ENCODE measurements around the gene PIGU. TPM values are rescaled to one million over a fixed set of nuclear protein-coding genes. Genes with fewer than 3 reads are reported as not detected.

Gene PIGU
- total RNA-seq, 1 experiment from 2014 or later = 25.1 TPM

GRCh38 chr20:34634392-34634791, 42.5 kb downstream of the PIGU start:
- H3K9me3 ChIP-seq (ENCODE audit: control insufficient read depth in 1 of 2, insufficient read depth in 1 of 2, low read depth in 1 of 2, low read length in 2 of 2) = no peaks in the 10 kb centered on the region
- ATAC-seq = no peak
- no peak overlapping the region for H3K9ac ChIP-seq (ENCODE audit: low read length)
- peaks cover 0 to 5% of the 10 kb centered on the region in 2 experiments; a peak in 2 of 4 replicates for H3K36me3 ChIP-seq (ENCODE audit: control insufficient read depth in 1 of 2, insufficient read depth in 2 of 2, low read length in 2 of 2)
- TF ChIP-seq MAX (IDR thresholded peaks at IDR 0.05) (no peak), RAD21 (IDR thresholded peaks at IDR 0.05; ENCODE audit: low read depth) (no peak), EZH2phosphoT487 (IDR thresholded peaks at IDR 0.05; ENCODE audit: borderline replicate concordance) (no peak), ZBTB33 (IDR thresholded peaks at IDR 0.05; ENCODE audit: extremely low read depth, insufficient replicate concordance, low read length) (no peak), JUND (IDR thresholded peaks at IDR 0.05) (no peak), SP1 (IDR thresholded peaks at IDR 0.05; ENCODE audit: low read depth) (no peak), CEBPB (IDR thresholded peaks at IDR 0.05; ENCODE audit: low read depth) (no peak), ELF1 (IDR thresholded peaks at IDR 0.05; ENCODE audit: borderline replicate concordance, low read depth) (no peak), CTCF (IDR thresholded peaks at IDR 0.05 in 2 of 3, conservative IDR thresholded peaks at IDR 0.05 in 1 of 3; ENCODE audit: borderline replicate concordance in 1 of 3, insufficient read depth in 1 of 3, low read depth in 2 of 3, low read length in 2 of 3) (no peak), FOSL1 (IDR thresholded peaks at IDR 0.05; ENCODE audit: low read depth) (no peak), YY1 (IDR thresholded peaks at IDR 0.05; ENCODE audit: extremely low read depth, insufficient replicate concordance, low read depth, low read length) (no peak), CBX3 (IDR thresholded peaks at IDR 0.05; ENCODE audit: low read depth) (no peak), TCF7L2 (IDR thresholded peaks at IDR 0.05; ENCODE audit: borderline replicate concordance, extremely low read depth, insufficient read depth, insufficient read length) (no peak)
- no peak overlapping the region for H2AFZ ChIP-seq (ENCODE audit: low read depth, low read length, poor library complexity, severe bottlenecking)
- no TSS peak for BruUV-seq (replicated peaks)
- no peaks in the 10 kb centered on the region for H3K79me2 ChIP-seq (ENCODE audit: insufficient read depth, low read length)
- no peaks in the 10 kb centered on the region for H4K20me1 ChIP-seq (ENCODE audit: insufficient read depth)
- H3K27me3 ChIP-seq (ENCODE audit: insufficient read depth, low read length) = no peaks in the 10 kb centered on the region
- intact Hi-C loops (cut with micrococcal nuclease) = no loop called here
- DNase-seq (ENCODE audit: low read depth, low spot score) = no peak
- no peak overlapping the region for H3K4me3 ChIP-seq (replicated peaks in 1 of 2; ENCODE audit: low read depth in 1 of 2, low read length in 2 of 2)
- no peak overlapping the region for H3K27ac ChIP-seq (ENCODE audit: low read depth, low read length)
- POLR2A ChIA-PET = no interaction called here
- CTCF ChIA-PET = no interaction called here
- no peak overlapping the region for H3K4me2 ChIP-seq (ENCODE audit: low read length)
- RAD21 ChIA-PET (ENCODE audit: low non-redundant PET in 1 of 2, low total read pairs in 2 of 2, uncharacterized antibody in 2 of 2, unreplicated experiment in 2 of 2) = no interaction called here
- no peaks in the 10 kb centered on the region for H3K9me2 ChIP-seq (ENCODE audit: insufficient read depth)
- H3K4me1 ChIP-seq (ENCODE audit: control insufficient read depth in 1 of 2, insufficient read depth in 2 of 2, low read length in 2 of 2) = no peaks in the 10 kb centered on the region
